ENCODE results near the gene ASCL4. TPM values are rescaled to one million over a fixed set of nuclear protein-coding genes. Genes with fewer than 3 reads are reported as not detected.

ASCL4 gene, protein sequence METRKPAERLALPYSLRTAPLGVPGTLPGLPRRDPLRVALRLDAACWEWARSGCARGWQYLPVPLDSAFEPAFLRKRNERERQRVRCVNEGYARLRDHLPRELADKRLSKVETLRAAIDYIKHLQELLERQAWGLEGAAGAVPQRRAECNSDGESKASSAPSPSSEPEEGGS
- total RNA-seq, result not detected in 2 replicates

DNA sequence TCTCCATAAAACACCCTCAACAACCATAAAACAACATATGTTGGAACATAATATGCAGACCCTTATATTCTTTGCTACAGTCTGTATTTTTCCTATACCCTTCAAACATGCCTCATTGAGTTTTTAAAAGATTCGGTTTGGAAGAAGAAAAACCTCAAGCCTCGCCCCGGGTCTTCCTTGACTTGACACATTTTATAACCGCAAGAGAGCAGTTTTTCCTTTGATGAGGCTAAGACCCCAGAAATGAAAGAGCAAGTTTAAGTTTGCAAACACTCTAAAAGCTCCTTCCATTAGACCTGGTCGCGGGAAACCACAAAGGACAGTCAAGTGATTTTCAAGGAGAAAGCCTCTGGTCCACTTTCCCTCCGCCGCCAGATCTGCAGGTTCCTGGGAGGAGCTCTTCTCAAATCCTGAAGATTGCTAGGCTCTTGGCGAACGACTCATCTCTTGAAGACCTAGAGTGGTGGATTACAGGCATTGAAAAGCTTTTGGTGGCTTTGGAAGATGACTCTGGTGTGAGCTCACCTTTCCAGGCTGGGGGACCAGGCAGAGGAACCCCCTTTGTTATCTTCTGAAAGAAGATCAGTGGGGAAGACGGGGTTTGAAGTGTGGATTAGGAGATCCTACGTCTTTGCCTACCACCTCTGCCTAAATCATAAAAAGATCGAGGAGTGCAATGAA lies at the start of gene ASCL4:
TSS of gene ASCL4 (plus strand) at position 356 of the 681 bp plus-strand sequence. CDS start 515 bp downstream, outside the sequence.

GRCh38 chr12:107760809-107761501 lies 13.5 kb upstream of the ASCL4 start, which contains the start of gene PRDM4:
PRDM4 (minus strand) TSS chr12:107761137; CDS start chr12:107760515, 622 bp downstream.

Other genes with a start within 250 kb of the ASCL4 start
- 47.0 and 52.4 TPM in 2 replicates for gene PWP1, start 88.9 kb upstream of the ASCL4 start, total RNA-seq
- 20.3 and 23.9 TPM in 2 replicates for gene PRDM4, start 13.6 kb upstream of the ASCL4 start, total RNA-seq

All from smooth muscle cell of the pulmonary artery (primary cell).